Stomach (tissue), 4 donors: Measurements from ENCODE around the gene MED12L.

Experiments
- EP300 ChIP-seq: sonication (generic); formaldehyde crosslinking; IDR thresholded peaks from one replicate; pipeline ENCODE4 v1.6.1; 2017; ENCODE audit warnings: antibody characterized with exemption
- POLR2A ChIP-seq, 4 donors: fragments of 450-650 bp; IDR thresholded peaks; one replicate each; pipeline ENCODE4 v1.6.1; 2016; ENCODE audit warnings: antibody characterized with exemption in 4 of 4, control low read depth in 2 of 4, mild to moderate bottlenecking in 1 of 4, moderate library complexity in 1 of 4
- POLR2AphosphoS5 ChIP-seq, 3 donors: sonication (generic); formaldehyde crosslinking; IDR thresholded peaks; one replicate each; pipeline ENCODE4 v1.6.1; 2016; ENCODE audit warnings: antibody characterized with exemption in 3 of 3
- TF ChIP-seq, protein P1 (sequence below), 7 experiments: fragments of 450-650 bp in 4 of 7; fragments of 200-600 bp in 3 of 7; sonication (generic) in 3 of 7; IDR thresholded peaks; one replicate each; pipeline ENCODE4 v1.5.1; 2016 to 2019; ENCODE audit warnings: antibody characterized with exemption in 7 of 7, control low read depth in 2 of 7, mild to moderate bottlenecking in 1 of 7

DNA sequence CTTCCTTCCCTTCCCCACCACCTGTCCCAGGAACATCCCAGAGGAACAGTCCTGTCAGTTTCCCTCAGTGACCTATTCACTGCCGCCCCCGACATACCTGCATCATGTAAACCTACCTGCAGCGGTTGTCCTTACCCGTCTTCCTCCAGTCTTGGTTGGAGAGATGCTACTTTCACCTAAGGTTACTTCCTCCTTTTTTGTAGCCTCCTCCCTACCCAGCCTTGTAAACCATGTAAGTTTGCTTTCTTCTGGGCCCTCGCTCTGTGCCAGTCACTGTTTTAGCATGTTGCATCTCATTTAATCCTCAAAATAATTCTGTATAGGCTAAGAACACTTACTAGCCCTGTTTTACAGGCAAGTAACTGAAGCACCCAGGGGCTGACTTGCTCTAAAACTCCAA is 59.3 kb downstream of the MED12L start:
- TF ChIP-seq POLR2A (IDR thresholded peaks at IDR 0.05): no peak
- TF ChIP-seq, protein P1, sequence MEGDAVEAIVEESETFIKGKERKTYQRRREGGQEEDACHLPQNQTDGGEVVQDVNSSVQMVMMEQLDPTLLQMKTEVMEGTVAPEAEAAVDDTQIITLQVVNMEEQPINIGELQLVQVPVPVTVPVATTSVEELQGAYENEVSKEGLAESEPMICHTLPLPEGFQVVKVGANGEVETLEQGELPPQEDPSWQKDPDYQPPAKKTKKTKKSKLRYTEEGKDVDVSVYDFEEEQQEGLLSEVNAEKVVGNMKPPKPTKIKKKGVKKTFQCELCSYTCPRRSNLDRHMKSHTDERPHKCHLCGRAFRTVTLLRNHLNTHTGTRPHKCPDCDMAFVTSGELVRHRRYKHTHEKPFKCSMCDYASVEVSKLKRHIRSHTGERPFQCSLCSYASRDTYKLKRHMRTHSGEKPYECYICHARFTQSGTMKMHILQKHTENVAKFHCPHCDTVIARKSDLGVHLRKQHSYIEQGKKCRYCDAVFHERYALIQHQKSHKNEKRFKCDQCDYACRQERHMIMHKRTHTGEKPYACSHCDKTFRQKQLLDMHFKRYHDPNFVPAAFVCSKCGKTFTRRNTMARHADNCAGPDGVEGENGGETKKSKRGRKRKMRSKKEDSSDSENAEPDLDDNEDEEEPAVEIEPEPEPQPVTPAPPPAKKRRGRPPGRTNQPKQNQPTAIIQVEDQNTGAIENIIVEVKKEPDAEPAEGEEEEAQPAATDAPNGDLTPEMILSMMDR (IDR thresholded peaks at IDR 0.05): no peak
- no peak for TF ChIP-seq POLR2AphosphoS5 (IDR thresholded peaks at IDR 0.05)
- no peak for TF ChIP-seq EP300
